Endodermal cell (in vitro differentiated cells): ENCODE data around the gene PRADC1. TPM values are rescaled to one million over a fixed set of nuclear protein-coding genes. Genes with fewer than 3 reads are reported as not detected.
A peak's percentile ranks its signal among the peaks of the same experiment; 100 is the strongest.

Experiments used
- DNase-seq: peaks from one replicate; pipeline ENCODE4 v3.0.0-alpha.2; 2017
- H3K27ac ChIP-seq: 2 replicates; pipeline ENCODE4 v1.5.1; 2013; ENCODE audit warnings: mild to moderate bottlenecking, low read depth, low read length, moderate library complexity
- H3K27me3 ChIP-seq: 2 replicates; pipeline ENCODE4 v1.6.1; 2013; ENCODE audit warnings: mild to moderate bottlenecking, low read length, moderate library complexity; ENCODE audit not compliant: insufficient read depth, control insufficient read depth, poor library complexity, severe bottlenecking
- H3K36me3 ChIP-seq: 2 replicates; pipeline ENCODE4 v1.7.0; 2013; ENCODE audit warnings: mild to moderate bottlenecking, low read length, moderate library complexity; ENCODE audit not compliant: control insufficient read depth, insufficient read depth
- H3K4me1 ChIP-seq: one replicate; pipeline ENCODE4 v1.7.0; 2013; ENCODE audit warnings: low read length; ENCODE audit not compliant: control insufficient read depth, insufficient read depth
- H3K4me3 ChIP-seq: 2 replicates; pipeline ENCODE4 v1.5.1; 2013; ENCODE audit warnings: mild to moderate bottlenecking, low read length, moderate library complexity
- H3K9ac ChIP-seq: 2 replicates; pipeline ENCODE4 v1.6.1; 2013; ENCODE audit warnings: mild to moderate bottlenecking, low read length, moderate library complexity; ENCODE audit not compliant: poor library complexity, severe bottlenecking; ENCODE audit errors: extremely low read depth
- H3K9me3 ChIP-seq: 2 replicates; pipeline ENCODE4 v1.6.1; 2013; ENCODE audit warnings: mild to moderate bottlenecking, low read length, moderate library complexity; ENCODE audit not compliant: control insufficient read depth
- H3K27ac Mint-ChIP-seq: 2 replicates; pipeline ENCODE4 v1.8.0; 2020; ENCODE audit warnings: mixed read lengths
- H3K27me3 Mint-ChIP-seq: 2 replicates; pipeline ENCODE4 v1.8.0; 2021; ENCODE audit warnings: mild to moderate bottlenecking, mixed read lengths; ENCODE audit not compliant: insufficient read depth
- H3K36me3 Mint-ChIP-seq: 2 replicates; pipeline ENCODE4 v1.8.0; 2020; ENCODE audit warnings: low read depth, mixed read lengths
- H3K4me1 Mint-ChIP-seq: 2 replicates; pipeline ENCODE4 v1.8.0; 2020; ENCODE audit warnings: mixed read lengths
- H3K4me3 Mint-ChIP-seq: 2 replicates; pipeline ENCODE4 v1.8.0; 2020; ENCODE audit warnings: mild to moderate bottlenecking, moderate library complexity, mixed read lengths
- H3K9me3 Mint-ChIP-seq: 2 replicates; pipeline ENCODE4 v1.8.0; 2020; ENCODE audit warnings: mild to moderate bottlenecking, mixed read lengths
- CTCF ChIP-seq: fragments of 200-600 bp; sonication (generic); conservative IDR thresholded peaks from 2 replicates; pipeline ENCODE4 v1.5.0; 2021; ENCODE audit warnings: antibody characterized with exemption, mild to moderate bottlenecking
- WGBS, 2 experiments: methylation state at CpG; one replicate each; pipeline versions ENCODE4 v1.1.5 to v1.1.7; 2013; ENCODE audit warnings: missing lambda C conversion rate in 2 of 2, mixed read lengths in 1 of 2; ENCODE audit not compliant: insufficient coverage in 1 of 2, insufficient read length in 1 of 2; 5-methylcytosine and 5-hydroxymethylcytosine counted together
- total RNA-seq, 2 donors: library from RNA; stranded (reverse); fragmentation: NEBNext Ultra II Directional in 1 of 2; extraction: Animal tissue kit (Norgen Biotek cat#: 25700) in 1 of 2; gene quantifications; 2 replicates in 1 of 2; 3 replicates in 1 of 2; pipeline ENCODE4 v1.2.1, GENCODE V29; 2021

The PRADC1 gene
- total RNA-seq, 2 donors from 2014 or later, result 8.8 to 10.2 TPM

DNA sequence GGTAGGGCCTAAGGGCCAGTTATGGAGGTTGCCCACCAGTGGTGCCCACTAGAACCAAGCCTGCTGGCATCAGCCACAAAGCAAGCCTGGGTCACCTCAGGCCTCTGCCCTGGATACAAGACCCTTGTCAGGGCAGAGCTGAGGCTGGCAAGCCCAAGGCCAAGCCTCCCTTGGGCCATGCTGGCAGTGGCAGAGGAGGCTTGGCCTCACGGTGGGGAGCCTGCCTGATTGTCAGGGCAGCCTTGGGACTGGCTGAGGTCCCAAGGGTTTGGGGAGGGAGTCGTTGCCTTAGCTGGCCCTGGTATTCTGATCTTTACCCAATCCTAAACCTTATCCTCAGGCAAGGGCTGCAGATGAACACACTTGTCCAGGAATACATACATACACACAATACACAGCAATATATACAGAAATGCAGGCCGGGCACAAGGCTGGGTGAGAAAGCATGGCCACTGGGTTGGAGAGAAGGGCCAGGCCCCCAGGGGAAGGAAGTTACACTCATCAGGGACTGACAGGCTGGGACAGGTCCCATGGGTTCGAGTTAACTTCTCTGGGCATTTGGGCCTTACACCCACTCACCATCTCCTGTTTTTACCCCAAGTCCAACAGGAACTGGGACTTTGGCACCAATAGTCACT is 22.1 kb upstream of the PRADC1 start:
- TF ChIP-seq CTCF, result no peak
- H3K4me1 ChIP-seq, result no peaks in the 10 kb centered on the region
- Mint-ChIP-seq H3K9me3 (no peaks in the 10 kb centered on the region), H3K4me3 (no peak overlapping the region), H3K27me3 (no peaks in the 10 kb centered on the region), H3K27ac (no peak overlapping the region), H3K4me1 (no peaks in the 10 kb centered on the region), H3K36me3 (peaks cover 42% of the 10 kb centered on the region)
- H3K27me3 ChIP-seq, result no peaks in the 10 kb centered on the region
- H3K9me3 ChIP-seq, result no peaks in the 10 kb centered on the region
- WGBS, 2 experiments, result 95 to 100% methylated on average over 2 to 4 of the region's 4 CpGs
- H3K4me3 ChIP-seq, result no peak overlapping the region
- no peak overlapping the region for H3K27ac ChIP-seq
- peak; percentile 51 for DNase-seq
- H3K9ac ChIP-seq, result no peak overlapping the region
- H3K36me3 ChIP-seq, result peaks cover 48% of the 10 kb centered on the region

- Mint-ChIP-seq H3K27me3 (no peaks in the 10 kb centered on the region), H3K36me3 (peaks cover 48% of the 10 kb centered on the region), H3K27ac (no peak overlapping the region), H3K4me1 (no peaks in the 10 kb centered on the region), H3K4me3 (no peak overlapping the region), H3K9me3 (no peaks in the 10 kb centered on the region)
- TF ChIP-seq CTCF, result no peak
- 95 to 96% methylated on average over 5 to 7 of the region's 7 CpGs for WGBS, 2 experiments
- H3K4me1 ChIP-seq, result no peaks in the 10 kb centered on the region
- H3K27ac ChIP-seq, result no peak overlapping the region
- no peaks in the 10 kb centered on the region for H3K9me3 ChIP-seq
- peaks cover 55% of the 10 kb centered on the region for H3K36me3 ChIP-seq
- peak; percentile 34 for DNase-seq
- no peaks in the 10 kb centered on the region for H3K27me3 ChIP-seq
- no peak overlapping the region for H3K9ac ChIP-seq
- H3K4me3 ChIP-seq, result no peak overlapping the region
Measured at GRCh38 chr2:73254343-73255006, 21.4 kb upstream of the PRADC1 start.

GRCh38 chr2:73253901-73254300 is 20.9 kb upstream of the PRADC1 start:
- H3K27ac ChIP-seq, result no peak overlapping the region
- H3K4me1 ChIP-seq, result no peaks in the 10 kb centered on the region
- Mint-ChIP-seq H3K4me3 (no peak overlapping the region), H3K27me3 (no peaks in the 10 kb centered on the region), H3K4me1 (no peaks in the 10 kb centered on the region), H3K36me3 (peaks cover 53% of the 10 kb centered on the region), H3K9me3 (no peaks in the 10 kb centered on the region), H3K27ac (no peak overlapping the region)
- peaks cover 61% of the 10 kb centered on the region for H3K36me3 ChIP-seq
- no peaks in the 10 kb centered on the region for H3K9me3 ChIP-seq
- WGBS, 2 experiments, result 92 to 93% methylated on average over 3 of the region's 3 CpGs
- H3K4me3 ChIP-seq, result no peak overlapping the region
- H3K9ac ChIP-seq, result no peak overlapping the region
- TF ChIP-seq CTCF, result no peak
- DNase-seq, result peak; percentile 44
- no peaks in the 10 kb centered on the region for H3K27me3 ChIP-seq
